ENCODE results near the gene CHRM2. TPM values are rescaled to one million over a fixed set of nuclear protein-coding genes. Genes with fewer than 3 reads are reported as not detected.

CHRM2 gene
- total and polyA plus RNA-seq, 2 of the 4 experiments (the other 2 are of a cell fraction), result 79.3 to 184 TPM

- Histone ChIP-seq H3K9me1 (ENCODE audit: insufficient read depth, low read length) (peaks cover 3% of the 10 kb centered on the region; the same call in 1 of the 2 replicates), H2BK120ac (ENCODE audit: low read depth, low read length) (no peak overlapping the region), H2AFZ (replicated peaks; ENCODE audit: low read length, poor library complexity) (no peak overlapping the region), H3K4ac (ENCODE audit: low read depth, low read length) (no peak overlapping the region), H4K91ac (ENCODE audit: insufficient read depth, low read depth, low read length) (no peak overlapping the region), H2AK5ac (ENCODE audit: low read depth, low read length) (no peak overlapping the region), H3K36me3 (ENCODE audit: control insufficient read depth, insufficient read depth, low read length) (peaks cover 7% of the 10 kb centered on the region), H2BK5ac (ENCODE audit: low read depth, low read length, poor library complexity, severe bottlenecking) (peak overlapping the region; percentile 72), H4K20me1 (ENCODE audit: insufficient read depth, low read length) (peaks cover 49% of the 10 kb centered on the region; the same call in 1 of the 2 replicates), H3K9ac (ENCODE audit: low read depth, low read length) (no peak overlapping the region), H3K9me3 (ENCODE audit: control insufficient read depth, insufficient read depth, low read length) (no peaks in the 10 kb centered on the region), H3K4me1 (ENCODE audit: control insufficient read depth, insufficient read depth, low read length) (peaks cover 19% of the 10 kb centered on the region), H3K27ac (ENCODE audit: insufficient read depth, low read length) (peak overlapping the region; percentile 40; the same call in 1 of the 2 replicates), H3K4me3 (ENCODE audit: insufficient read depth, low read depth, low read length) (no peak overlapping the region), H3K14ac (replicated peaks; ENCODE audit: low read depth, low read length) (no peak overlapping the region), H3K18ac (ENCODE audit: low read depth, low read length) (peak overlapping the region; percentile 49; the same call in 1 of the 2 replicates), H4K8ac (ENCODE audit: low read depth in 2 of 2, low read length in 2 of 2) (no peak overlapping the region; a peak in 1 of 4 replicates), H3K23ac (ENCODE audit: low read depth, low read length) (no peak overlapping the region), H2BK15ac (ENCODE audit: low read depth, low read length) (no peak overlapping the region), H2AK9ac (replicated peaks; ENCODE audit: low read depth, low read length, poor library complexity) (no peak overlapping the region), H3K27me3 (ENCODE audit: control insufficient read depth, insufficient read depth, low read length) (no peaks in the 10 kb centered on the region), H3K56ac (ENCODE audit: extremely low read depth, insufficient read depth, low read length) (no peak overlapping the region), H3K79me1 (ENCODE audit: low read depth in 1 of 2, low read length in 2 of 2) (peaks cover 10 to 59% of the 10 kb centered on the region in 2 experiments; a peak in 3 of 4 replicates), H3K4me2 (ENCODE audit: low read depth, low read length) (peak overlapping the region; percentile 82), H4K5ac (ENCODE audit: low read depth, low read length) (peak overlapping the region; percentile 31; the same call in 1 of the 2 replicates), H2BK20ac (ENCODE audit: low read depth, low read length) (no peak overlapping the region)
- intact Hi-C loops (cut with micrococcal nuclease), result loop anchor here (5.0 to 10.0 kb wide), 4 partner anchors 80 to 1213 kb away; partner anchors contain the start of genes PTN and STMP1
- in situ Hi-C loops (cut with MboI; ENCODE audit: low sequenced_read_pairs), result loop anchor here (5.0 to 10.0 kb wide), 3 partner anchors 205 to 707 kb away; no protein-coding TSS in a partner anchor
- DNase-seq, result peak; percentile 50
- BruUV-seq (replicated peaks), result no TSS peak
- dilution Hi-C loops (cut with HindIII; ENCODE audit: low sequenced_read_pairs, unreplicated experiment), result no loop called here
- ChIA-PET CTCF (no interaction called here), POLR2A (ENCODE audit: unreplicated experiment) (interaction anchor here (0.5 kb wide), 1 partner anchor 61 kb away, joined by 9 read pairs; no protein-coding TSS in a partner anchor)
- no CpG with 5 or more reads among the region's 1 CpG for WGBS, 2 experiments (ENCODE audit: extremely low coverage in 2 of 2, insufficient read length in 1 of 2)
- peak; percentile 13; the same call in 1 of the 2 replicates for ATAC-seq (ENCODE audit: low read depth)
- TF ChIP-seq CEBPB (IDR thresholded peaks at IDR 0.05; ENCODE audit: low read depth, low read length) (peak; percentile 71), NFE2L2 (IDR thresholded peaks at IDR 0.05; ENCODE audit: low read depth, low read length) (no peak)
These were observed 9.1 kb downstream of the CHRM2 start for GRCh38 chr7:136877509-136877908.
